Stimulated activated naive CD4-positive, alpha-beta T cell (primary cell): ENCODE results near the gene HOXA7.

Experiments
- DNase-seq, 6 experiments: peaks; one replicate each; lab custom pipeline; 2025; lab: John Stamatoyannopoulos, UW

Gene HOXA7

DNA sequence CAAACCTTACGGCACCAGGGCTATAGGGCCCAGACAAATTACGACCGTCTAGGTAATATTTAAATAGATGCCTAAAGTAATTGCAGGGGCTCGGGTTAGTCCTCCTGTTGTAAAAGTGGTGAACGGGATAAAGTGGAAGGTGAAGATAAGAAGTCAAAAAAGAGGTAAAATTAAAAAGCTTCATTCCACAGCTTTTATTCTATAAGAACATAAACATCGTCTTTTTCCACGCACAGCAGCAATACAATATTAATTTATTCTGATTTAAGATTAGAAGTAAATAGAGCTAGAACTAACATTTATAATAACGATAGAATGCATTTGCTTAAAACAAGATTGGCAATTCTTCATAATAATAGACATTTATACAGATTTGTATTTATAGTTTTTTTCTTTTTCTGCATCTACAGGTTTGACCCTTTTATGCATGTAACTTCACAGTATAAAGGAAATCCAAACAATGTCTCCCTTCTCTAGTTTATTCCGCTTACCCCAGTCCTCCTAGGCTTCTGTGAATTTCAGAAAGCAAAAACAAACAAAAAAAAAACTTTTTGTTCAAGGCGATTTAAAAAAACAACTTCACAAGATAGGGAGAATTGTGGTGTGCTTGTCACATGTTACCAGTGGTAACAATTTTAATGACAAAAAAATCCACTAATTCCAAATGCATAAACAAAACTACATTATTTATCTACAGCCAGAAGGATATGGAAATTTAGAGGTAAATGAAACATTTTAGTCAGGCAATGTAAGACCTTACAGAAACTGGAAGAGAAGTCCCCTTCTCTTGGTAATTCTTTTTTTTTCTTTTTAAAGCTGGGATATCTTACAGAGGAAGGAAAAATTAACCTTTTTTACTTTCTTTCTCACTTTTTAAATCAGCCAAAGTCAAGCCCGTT is 14.2 kb upstream of the HOXA7 start:
- no peak for DNase-seq

DNA sequence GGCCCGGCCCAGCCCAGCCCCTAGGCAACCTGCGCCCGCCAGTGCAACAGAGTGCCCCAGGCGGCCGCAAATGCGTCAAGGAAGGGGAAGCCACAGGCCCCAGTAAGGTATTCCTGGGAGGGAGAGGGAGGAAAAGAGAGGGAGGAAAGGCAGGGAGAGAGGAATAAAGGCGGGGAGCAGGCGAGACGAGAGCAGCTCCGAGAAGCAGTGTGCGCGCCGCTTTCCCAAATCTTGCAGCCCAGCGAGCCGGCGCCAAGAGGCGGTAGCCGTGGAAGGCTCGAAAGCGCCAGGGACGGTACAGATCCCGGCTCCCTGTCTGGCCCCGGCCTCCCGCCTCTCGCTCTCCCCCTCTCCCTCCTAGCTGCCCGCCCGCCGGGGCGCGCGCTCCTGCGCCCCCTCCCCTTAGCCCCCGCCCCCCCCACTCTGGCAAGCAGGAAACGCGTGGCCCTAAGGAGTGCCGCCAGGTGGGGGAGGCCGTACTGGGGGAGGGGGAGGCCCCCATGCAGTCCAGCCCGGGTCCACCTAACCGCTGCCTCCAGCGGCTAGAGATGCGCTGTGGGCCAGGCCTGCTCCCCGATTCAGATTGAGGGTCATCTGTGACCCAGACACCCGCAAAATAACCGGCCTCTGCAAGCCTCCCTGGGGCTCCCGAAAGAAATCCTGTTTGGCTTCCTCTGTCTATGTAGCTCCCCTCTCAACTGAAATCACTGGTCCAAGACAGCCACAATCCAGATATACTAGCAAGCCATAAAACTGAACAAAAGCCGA is 13.4 kb upstream of the HOXA7 start:
- DNase-seq = no peak

DNA sequence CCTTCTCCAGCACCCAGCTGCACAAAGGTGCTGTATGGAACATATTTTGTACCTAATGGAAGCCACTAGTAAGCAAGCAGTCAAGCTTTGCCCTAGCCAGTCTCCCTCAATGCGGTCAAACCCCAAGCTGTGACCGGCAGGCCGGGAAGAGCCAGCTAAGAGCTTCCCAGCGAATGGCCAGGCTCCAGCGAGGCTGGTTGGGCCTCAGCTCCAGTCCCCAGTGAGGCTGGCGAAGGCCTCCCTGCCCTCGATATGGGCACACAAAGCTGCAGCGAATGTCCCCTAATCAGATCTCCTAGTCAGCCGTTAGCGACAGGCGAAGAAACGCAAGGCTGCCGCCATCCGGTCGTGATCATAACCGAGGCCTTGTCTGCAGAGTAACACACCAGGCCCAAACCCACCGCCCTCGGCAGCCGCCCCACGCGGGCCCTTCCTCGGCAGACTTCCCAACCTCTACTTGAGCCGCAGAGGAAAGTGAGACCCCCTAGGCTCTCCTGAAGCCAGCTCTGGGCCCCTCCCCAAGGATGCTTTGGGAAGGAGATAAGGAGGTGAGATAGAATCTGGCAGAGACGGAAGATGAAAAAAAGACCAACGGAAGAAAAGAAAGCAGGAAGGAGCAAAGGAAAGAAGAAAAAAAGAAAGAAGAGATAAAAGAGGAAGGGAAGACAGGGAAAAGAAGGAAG is 11.9 kb upstream of the HOXA7 start:
- DNase-seq = peak in 1 of 6 experiments; percentile 18

DNA sequence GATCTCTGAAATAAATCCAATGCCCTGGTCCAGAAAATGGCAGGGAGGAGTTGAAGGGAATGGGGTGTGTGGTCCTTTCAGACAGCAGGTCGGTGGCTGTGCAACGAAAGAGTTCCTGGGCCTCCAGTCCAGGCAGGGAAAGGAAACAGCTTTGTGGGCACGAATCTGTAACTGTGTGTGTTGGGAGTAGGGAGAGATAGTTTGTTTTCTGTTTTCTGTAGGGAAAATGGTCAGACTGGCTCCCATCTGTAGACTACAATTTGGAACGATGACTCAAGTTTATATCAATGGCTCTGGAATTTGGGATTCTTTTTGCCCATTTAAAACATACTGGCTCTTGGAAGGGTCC is 11.4 kb upstream of the HOXA7 start:
- DNase-seq = no peak

DNA sequence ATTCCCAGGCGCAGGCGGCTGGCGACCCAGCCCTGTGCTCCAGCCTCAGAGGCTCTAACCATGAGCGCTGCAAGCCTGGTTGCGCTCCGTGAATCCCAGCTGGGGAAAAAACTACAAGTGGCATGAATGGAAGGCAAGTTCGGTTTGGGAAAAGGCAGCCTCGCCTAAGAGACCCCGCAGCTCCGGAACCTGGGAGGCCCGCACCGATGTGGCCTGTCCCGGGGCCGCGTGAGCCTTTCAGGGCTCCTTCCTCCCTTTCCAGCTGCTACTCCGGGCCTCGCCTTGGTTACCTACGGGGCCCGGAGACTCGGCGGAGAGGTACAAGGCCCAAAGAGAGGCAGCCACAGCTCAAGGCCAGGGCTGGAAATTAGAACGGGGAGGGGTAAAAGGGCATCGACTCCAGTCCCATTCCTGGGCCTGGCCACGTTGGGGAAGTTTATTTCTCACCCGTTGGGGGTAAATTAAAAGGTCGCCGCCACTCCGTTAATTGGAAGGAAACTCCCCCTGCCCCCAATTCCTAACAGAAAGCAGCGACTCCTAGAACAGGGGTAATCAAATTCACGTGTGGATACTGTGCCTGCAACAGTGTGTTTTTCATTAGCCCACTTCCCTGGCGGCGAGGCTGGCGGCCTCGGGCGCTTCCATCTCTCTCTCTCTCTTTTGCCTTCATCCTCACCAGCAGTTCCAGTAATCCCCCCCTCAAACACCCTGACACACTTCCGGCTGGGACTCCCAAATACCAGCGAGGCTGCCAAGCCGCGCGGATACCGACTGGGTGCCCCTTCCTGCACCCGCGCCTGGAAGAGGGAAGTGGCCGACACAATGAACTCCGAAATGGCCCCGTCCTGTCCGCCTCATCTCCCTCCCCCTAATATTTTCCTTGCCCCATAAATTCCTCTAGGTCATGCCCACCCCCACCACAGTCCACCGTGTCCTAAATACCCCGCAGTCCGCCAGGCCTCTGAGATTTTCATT is 10.3 kb upstream of the HOXA7 start:
- DNase-seq = no peak

DNA sequence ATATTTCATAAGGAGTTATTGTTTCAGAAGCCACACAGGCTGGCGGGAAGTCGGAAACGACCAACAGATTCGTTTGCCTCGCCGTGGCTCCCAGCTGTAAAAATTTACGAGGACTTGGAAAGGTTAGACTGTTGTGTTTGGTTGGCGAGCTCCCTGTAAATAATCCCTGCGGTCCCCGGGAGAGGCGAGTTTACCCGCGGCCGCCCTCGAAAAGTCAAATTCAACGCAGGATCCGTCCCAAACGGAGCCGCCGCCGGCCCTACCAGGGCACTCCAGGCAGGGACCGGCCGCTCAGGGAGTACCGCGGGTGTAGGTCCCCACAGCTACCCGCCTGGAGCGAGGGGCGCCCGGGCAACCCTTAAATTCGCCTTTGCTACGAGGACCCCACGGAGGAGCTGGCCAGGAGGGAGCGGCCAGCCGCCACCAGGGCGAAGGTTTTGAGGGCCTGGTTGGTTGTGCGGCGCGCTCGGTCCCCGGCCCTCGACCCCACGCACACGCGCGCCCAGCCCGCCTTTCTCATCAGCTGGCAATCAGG is 9.6 kb upstream of the HOXA7 start:
- DNase-seq = no peak

DNA sequence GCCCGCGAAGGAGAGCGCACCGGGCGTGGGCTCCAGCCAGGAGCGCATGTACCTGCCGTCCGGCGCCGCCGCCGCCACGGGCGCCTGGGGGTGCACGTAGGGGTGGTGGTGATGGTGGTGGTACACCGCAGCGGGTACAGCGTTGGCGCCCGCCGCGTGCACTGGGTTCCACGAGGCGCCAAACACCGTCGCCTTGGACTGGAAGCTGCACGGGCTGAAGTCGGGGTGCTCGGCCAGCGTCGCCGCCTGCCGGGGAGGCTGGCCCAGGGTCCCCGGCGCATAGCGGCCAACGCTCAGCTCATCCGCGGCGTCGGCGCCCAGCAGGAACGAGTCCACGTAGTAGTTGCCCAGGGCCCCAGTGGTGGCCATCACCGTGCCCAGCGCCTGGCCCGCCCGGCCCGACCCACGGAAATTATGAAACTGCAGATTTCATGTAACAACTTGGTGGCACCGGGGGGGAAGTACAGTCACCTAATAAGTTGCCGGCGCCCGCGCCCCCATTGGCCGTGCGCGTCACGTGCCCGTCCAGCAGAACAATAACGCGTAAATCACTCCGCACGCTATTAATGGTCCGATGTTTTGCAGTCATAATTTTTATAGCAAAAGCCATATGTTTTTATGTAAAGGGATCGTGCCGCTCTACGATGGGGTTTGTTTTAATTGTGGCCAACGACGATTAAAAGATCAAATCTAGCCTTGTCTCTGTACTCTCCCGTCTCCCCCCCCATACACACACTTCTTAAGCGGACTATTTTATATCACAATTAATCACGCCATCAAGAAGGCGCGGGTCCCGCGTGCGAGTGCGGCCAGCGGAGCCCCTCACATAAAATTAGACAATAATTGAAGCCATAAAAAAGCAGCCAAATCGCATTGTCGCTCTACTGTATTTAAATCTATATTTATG is 8.9 kb upstream of the HOXA7 start, which contains the start of gene HOXA9:
HOXA9 (minus strand) TSS at position 449 of the 907 bp plus-strand sequence; CDS start at position 369, 80 bp downstream.
- DNase-seq = no peak

DNA sequence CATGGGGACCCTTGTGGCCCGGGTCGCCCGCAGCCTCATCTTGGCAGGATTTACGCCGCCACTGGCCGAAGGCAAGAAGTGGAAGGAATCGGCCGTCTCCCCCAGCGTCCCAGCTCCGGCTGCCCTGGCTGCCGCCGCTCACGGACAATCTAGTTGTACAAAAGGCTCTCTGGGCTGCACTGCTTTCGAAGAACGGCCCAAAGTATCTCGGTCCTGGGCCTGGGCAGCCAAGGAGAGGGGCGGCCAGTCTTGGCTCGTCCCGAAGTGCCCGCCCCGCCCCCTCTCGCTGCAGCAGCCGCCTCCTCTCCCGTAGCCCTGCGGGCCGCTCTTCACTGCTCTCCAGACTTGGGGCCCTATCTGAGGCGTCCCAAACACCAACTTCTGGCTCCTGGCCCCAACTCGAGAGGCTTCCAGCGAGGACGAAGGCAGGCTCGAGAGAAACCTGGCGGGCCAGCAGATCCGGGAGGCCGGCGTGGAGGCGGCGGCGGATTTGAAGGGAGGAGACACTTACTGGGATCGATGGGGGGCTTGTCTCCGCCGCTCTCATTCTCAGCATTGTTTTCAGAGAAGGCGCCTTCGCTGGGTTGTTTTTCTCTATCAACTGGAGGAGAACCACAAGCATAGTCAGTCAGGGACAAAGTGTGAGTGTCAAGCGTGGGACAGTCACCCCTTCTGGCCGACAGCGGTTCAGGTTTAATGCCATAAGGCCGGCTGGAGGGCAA is 8.1 kb upstream of the HOXA7 start:
- no peak for DNase-seq

DNA sequence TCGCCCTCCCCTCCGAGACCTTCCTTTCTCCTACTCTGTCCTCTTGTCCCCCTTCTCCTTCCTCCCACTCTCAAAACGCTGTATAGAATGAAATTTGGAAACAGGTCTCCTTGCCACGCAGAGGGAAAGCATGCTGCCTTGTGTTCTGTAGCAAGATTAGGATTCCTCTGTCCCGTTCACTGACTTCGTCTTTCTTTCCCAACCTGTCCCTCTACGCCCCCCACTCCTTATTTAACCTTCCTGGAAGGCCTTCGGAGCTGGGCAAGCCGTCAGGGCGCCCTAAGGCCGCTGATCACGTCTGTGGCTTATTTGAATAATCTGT is 7.5 kb upstream of the HOXA7 start:
- DNase-seq = no peak

DNA sequence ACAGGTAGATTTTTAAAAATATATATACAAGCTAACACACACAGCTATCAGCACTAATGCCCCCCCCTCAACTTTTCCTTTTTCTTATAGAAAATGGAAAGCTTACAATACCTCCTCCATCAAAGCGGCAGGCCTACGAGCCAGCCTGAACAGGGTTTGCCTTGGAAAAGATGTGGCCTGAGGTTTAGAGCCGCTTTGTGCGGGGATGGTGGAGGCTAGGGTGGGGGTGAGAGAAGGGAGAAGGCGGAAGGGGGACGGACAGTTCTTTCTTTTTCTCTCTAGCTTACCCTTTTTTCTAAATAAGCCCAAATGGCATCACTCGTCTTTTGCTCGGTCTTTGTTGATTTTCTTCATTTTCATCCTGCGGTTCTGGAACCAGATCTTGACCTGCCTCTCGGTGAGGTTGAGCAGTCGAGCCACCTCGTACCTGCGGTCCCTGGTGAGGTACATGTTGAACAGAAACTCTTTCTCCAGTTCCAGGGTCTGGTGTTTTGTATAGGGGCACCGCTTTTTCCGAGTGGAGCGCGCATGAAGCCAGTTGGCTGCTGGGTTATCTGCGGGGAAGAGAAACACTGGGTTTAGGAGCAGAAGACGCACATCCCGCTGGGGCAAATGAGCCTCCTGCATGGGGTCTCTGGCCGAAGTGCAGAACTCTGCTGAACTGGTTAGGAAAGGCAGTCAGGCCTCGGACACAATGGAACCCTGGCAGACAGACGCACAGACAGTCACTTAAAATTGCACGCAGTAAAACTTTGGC is 7.0 kb upstream of the HOXA7 start:
- DNase-seq = no peak

DNA sequence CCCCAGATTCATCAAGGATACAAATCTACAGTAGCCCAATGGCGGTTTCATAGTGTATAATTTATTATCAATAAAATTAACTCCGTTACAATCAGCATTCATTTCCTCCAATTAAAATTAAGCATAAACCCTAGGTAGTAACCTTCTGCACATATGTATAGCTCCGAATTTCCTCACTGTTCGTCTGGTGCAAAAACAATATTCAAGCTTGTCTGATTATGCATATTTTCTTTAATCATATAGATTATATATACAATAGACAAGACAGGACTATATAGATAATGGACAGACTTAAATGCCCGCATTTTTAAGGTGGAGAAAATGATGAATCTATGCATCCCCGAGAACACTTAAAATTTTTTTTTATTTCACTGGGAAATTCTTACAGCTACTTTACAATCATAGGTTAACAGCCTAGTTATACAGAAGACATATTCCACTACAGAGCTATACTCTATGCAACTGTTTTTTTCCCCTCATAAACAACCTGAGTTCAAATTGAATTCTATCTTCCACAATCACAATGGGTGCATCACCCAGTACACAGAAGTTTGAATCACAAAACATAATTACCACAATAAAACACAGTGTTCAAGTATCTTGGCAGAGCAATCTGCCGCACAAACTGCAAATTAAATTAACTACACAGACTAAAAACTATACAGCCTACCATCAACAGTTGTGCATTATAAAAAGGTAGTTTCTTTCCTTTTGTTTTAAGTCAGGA is 6.2 kb upstream of the HOXA7 start:
- DNase-seq = no peak

DNA sequence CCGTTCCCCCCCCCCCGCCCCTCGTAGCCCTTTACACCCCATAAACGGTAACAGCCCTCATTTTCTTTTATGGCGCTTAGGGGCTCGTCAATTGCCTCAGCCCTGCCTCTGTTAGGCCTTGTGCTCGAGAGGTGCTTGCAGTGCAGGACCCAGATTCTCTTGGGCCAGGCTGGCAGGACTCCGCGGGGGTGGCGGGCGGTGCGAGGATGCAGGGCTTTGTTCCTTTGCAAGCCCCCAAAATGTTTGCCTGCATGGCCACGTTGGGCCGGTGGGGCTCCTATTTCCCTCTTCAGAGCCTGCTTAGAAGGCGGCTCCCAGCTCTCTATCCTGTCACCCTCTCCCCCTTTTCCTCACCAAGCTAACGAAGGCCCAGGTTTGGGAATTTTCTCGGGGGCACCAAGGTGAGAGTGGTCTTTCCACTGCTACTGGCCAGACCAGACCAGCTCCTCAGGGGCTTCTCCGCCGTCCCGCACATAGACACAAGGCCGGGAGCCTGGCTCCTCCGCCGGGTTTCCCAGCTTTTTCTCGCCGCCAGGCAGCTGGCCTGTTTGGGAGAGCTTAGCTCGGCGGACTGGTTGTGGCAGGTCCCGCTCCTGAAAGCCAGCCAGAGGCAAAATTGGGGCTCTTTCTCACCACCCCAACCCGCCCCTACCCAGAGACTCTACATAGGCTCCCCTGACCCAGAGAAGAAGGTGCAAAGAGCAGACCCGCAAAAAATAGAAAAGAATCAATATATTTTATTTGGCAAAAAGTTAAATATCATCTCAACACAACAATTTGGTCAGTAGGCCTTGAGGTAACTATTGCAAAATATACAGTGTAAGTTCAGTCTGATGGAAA is 5.5 kb upstream of the HOXA7 start:
- no peak for DNase-seq

DNA sequence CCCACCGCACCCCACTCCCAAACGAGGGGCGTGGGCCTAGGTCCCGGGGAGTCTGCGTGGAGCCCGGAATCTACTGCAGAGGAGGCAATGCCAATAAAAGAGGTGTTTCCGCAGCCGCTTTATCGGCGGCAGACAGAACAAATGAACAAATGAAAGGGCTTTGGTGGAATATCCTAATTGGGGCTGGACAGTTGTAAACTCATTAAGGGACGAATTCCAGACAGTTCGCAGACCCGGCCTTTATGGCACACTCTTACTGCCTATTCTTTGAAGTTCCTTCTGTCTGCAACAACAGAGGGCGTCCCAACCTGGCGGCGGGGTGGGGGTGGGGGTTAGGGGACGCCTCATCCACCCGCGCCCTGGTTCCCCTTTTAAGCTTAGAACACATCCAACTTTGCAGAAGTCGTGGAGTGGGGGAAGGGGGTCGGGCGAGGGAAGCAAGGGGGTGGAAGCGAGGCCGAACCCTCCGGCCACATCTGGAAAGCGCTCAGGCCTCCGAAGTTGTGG is 4.8 kb upstream of the HOXA7 start:
- DNase-seq = no peak

DNA sequence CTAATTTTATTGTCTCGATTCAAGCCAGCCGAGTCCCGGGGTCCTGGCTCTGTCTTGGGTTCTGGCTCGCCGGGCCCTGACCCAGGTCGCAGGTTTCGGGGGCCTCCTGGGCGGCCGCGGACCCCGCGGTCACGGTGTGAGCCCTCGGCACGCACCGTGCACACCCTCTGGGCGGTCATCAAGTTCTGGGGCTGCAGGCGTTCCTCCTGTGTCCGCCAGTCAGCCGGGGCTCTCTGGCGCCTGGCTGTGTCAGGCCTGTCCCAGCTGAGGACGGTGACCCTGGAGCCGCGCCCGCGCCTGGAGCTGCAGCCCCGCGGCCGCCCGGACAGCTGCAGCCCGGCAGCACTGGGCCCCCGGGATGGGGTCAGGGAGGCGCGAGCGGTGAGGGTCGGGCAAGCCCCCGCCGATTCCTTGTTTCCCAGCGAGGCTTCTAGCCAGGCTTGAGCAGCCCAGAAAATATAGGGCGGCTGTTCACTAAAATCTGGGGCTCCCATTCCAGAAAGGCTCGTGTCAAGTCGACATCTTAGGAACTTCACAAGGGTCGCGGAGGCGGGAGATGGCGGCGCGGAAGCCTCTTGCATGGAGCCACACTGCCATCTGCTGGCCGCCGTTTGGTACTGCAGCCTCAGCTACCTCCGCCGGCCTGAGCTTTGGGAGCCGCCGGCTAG is 4.2 kb upstream of the HOXA7 start:
- DNase-seq = peak; percentile 59 to 88 (median 76)

DNA sequence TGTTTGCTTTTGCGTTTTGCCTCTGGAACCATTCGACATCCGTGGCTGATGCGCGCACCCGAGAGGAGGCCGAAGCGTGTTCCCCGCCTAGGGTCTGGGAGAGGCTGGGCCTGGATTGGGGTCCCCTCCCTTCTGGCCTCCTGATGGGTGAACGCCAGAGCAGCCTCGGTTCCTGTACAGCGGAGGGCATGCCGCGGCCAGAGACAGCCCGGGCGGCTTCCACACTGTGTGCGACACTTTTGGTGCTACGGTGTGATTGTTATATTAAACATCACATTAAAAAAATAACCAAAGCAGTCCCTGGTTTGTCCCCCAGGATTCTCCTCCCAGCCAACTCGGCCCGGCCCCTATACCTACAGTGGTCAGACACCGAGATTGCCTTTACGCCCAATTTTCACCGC is 3.7 kb upstream of the HOXA7 start:
- no peak for DNase-seq
